GM19438 (cell line): Measurements from ENCODE around the gene ZNF554.

Experiments used
- ATAC-seq: cut with Tn5 transposase; IDR thresholded peaks from one replicate; pipeline ENCODE4 v1.9.1; 2021; ENCODE audit warnings: low read depth; ENCODE audit not compliant: unreplicated experiment

Gene ZNF554

DNA sequence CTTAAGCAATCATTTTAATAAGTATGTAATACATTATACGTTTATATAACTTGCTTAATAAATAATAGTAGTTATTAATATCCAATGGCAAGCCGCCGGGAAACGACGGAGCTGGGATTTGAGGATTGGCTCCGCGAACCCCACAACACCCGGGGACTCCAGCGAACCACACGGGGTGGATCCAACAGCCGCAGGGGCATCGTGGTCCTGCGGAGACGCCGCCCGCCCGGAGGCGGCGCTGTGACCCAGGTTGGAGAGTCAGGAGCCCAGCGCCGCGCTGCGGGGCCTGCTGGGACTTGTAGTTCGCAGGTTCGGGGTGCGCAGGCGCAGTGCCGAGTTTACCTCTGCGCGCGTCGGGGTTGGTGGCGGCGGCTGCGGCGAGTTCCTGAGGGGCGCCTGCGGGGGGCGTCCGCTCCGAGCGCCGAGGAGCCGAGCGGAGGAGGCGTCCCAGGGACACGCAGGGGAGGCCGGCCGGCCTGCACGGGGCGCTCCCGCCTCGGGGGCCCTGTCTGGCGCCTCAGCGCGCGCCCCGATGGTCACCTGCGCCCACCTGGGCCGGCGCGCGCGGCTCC lies at the start of gene ZNF554:
ZNF554 (plus strand) TSS at position 329 of the 572 bp plus-strand sequence; CDS start at position 533, 204 bp downstream.
- peak; percentile 78 for ATAC-seq

DNA sequence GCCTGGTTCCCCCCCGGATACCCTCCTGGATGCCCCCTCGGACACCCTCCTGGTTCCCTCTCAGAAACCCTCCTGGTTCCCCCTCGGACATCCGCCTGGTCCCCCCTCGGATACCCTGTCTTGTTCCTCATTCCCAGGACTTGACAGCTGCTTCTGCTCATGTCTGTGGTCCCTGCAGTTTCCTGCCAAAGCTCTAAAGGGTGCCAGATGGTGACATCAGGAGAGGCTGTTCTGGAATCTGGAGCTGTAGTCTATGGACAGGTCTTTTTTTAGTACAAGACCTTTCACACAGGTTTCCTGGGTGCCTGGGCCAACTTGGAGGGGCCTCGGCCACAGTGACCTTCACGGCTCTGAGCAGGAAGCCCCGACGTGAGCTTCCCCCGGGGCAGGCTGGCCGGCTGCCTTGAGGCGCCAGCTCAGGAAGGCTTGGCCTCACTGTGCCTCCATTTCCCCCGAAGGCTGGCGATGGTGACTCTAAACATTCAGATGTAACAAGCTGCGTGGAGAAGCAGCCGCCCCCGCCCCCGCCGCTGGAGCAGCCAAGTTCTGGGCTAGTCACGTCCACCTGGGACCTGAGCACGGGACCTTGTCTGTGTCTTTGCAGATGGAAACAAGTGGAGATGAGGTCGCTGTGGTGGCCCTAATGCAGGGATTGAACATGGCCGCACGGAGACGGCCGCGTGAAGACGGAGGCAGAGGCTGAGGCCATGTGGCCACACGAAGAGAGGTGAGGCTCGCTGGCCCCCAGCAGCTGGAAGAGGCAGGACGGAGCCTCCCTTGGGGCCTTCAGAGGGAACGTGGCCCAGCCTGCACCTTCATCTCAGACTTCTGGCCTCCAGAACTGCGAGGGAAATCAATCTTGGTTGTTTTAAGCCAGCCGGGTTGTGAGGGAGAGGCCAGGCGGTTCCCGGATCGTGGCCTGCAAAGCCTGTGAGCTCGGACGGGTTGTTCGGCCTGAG lies 49.3 kb upstream of the ZNF554 start:
- ATAC-seq = no peak

DNA sequence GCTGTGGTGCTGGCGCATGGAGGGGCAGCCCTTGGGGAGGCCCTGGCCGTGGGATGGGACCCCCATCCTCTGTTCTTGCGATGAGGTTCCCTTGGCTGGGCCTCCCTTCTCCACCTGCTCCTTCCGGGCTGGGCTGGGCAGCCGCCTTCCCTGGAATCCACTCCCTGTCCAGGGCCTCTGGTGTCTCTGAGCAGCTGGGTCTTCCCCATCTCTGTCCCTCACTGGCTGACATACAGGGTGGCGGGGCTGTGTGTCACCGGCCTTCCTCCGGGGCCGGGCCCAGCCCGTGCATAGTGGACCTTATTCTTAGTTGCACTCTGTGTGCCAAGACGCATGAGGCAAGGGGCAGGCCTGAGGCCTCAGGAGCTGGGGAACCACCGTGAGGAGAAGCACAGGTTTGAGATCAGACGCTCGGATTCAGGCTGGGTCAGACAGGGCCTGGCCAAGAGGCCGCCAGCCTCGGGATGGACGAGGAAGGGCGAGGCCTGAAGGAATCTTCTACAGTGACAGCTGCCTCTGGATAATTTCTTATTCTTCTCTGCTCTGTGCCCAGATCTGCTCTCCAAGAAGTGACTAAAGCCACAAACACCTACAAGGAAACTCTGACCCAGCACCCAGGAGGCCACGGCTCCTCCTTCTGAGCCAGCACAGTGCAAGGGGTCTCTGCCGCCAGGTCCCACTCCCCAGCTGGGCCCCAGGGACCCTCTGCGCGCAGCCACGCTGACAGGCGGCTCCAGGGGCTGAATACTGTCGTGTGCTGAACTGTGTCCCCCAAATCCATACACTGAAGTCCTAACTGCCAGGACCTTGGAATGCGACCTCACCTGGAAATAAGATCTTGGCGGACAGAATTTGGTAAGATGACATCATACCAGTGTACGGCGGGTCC lies 47.6 kb upstream of the ZNF554 start:
- no peak for ATAC-seq

DNA sequence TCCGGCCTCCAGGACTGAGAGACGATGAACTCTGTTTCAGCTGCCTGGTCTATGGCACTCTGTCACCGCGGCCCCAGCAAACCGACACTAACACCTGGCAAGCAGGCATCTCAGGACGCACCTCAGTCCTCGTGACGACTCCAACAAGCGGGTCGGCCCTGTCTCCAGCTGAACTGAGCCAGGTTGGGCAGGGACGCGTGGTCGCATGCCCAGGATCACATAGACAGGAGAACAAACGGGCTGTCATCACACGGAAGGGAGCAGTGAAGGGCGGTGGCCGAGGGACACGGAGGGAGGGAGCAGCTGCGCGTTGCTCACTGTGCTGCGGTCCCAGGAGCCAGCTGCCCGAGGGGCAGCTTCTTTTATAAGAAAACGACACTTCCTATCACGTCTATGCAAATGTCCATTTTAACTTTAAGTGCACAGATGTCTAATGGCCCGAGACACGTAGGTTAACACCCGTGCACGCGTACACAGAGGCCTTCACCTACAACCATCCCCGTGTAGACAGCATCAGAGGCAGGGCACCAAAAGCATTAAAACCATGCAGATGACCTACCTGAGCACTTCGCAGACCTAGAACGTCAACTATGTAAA lies 45.5 kb upstream of the ZNF554 start:
- no peak for ATAC-seq

DNA sequence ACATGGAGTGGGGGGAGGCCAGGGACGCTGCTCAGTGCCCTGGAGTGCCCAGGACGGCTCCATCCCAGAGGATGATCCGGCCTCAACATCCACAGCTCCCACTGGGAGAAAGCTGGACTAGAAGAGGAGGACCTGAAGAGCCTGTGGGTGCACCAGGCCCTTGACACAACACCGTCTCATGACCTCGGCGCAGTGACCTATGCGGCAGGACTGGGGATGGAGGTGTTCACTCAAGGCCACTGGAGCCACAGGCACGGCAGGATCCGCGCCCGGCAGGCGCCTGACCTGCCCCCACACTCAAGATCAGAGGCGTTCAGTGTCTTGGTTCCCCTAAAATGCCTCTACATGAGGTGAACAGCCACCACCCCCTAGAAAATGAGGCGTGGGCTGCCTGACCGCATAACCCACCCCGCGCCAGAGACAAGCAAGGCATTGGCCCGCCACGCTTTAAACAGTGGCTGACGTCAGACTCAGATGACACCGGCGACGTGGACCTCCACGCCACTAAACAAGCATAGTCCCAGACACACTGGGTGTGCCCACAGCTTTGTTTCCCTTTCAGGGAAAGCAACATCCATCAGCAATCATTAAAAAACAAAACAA lies 44.6 kb upstream of the ZNF554 start:
- no peak for ATAC-seq

DNA sequence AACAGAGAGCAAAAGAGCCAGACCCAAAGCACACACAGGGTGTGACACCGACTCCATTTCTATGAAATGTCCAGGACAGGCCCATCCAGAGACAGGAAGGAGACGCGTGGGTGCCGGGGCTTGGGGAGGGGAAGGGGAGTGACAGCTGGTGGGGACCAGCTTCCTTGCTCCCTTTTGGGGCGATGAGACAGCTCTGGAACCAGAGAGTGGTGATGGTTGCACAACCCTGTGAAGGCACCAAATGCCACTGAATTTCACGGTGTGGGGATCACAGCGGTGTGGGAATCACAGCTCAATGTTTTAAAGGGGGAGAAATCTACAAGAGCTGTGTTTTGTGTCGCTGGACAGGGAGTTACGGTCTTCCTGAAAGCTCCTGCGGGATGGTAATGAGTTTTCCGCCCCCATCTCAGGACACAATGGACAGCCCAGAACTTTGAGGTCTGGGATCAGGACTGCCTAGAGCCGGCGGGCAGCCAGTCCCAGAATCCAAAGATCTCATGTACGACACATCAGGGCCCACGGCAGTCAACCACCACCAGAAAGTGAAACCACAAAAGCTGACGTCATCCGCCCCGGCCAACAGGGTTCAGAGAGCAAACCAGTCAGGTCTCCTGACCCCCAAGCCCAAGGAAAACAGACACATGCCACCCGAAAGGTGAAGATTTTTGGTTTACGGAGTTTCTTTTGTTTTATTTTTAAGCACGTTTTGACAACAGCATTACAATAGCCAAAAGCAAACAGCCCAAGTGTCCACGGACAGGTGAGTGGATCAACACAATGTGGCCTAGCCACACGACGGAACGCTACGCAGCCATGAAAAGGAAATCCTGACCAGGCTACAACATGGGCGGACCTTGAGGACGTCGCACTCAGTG lies 43.9 kb upstream of the ZNF554 start:
- ATAC-seq = no peak

DNA sequence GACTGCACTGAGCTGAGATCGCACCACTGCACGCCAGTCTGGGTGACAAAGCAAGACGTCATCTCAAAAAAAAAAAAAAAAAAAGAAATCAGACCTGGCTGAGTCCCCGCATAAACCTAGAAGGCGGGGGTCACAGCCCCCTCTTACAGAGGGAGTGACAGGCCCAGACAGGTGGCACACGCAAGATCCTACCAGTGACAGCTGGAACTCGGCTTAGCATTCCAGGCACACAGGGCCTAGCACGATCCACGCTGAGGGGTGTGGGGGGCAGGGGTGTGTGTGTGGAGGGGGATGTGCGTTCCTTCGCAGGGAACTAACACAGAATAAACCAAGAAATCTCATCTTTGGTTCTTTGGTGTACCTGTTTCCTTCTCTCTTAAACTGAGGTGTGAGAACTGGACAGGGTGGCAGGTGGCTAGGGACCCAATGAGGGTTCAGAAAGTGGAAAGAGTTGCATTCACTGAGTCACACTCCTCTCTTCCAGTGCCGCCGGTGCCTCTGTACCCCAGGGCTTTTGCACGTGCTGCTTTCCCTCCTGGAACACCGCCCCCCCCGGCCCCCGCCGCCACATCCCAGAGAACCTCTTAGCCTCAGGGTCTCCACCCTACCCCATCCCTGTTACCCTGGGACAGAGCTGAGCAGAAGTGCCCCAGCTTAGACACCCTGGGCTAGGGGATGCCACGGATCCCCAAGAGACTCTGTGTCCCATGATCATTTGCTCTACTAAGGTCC lies 41.5 kb upstream of the ZNF554 start:
- ATAC-seq = no peak

DNA sequence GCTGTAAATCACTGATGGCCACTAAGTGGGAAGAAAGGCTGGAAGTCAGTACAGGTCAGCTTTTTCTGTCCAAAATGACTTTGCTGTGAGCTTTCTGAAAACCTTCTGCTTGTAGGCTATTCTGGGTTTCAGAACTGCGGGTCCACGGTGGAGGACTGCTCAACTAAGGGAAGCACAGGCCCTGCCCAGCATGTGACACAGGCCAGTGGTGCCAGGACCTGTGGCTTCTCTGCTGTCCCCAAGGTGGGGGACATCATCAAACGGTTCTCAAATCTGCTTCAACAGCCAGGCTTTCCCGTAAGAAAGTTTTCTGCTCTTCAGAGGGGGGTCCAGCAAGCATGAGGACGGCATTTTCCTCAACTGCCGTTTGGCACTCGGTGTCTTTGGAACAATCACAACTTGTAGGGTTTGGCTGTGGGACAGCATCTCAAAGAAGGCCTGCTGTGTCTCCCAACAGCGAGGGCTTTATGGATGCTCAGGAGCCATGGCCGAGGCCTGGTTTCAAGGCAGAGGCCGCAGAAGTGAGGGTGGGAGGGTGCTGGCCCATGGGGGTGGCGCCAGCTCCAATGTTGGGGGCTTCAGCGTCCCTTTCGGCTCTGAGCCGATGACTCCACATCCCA lies 40.4 kb upstream of the ZNF554 start:
- no peak for ATAC-seq

DNA sequence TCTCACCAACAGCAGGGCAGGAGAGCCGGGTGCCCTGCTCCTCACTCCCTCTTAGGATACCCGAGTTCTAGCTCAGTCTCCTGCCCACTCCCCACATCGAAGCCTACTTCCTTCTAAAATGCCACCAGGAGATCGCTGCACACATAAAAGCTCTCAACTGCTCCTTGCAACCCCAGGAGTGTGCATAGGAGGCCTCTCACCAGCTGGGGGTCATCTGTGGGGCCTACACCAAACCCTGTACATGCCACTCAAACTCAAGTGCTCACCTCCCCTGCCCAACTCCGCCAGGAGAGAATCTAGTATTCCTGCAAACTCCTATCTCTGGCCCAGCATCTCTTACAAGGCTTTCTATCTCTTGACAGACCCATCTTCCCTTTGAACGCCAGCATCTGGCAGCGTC lies 39.4 kb upstream of the ZNF554 start:
- ATAC-seq = no peak

DNA sequence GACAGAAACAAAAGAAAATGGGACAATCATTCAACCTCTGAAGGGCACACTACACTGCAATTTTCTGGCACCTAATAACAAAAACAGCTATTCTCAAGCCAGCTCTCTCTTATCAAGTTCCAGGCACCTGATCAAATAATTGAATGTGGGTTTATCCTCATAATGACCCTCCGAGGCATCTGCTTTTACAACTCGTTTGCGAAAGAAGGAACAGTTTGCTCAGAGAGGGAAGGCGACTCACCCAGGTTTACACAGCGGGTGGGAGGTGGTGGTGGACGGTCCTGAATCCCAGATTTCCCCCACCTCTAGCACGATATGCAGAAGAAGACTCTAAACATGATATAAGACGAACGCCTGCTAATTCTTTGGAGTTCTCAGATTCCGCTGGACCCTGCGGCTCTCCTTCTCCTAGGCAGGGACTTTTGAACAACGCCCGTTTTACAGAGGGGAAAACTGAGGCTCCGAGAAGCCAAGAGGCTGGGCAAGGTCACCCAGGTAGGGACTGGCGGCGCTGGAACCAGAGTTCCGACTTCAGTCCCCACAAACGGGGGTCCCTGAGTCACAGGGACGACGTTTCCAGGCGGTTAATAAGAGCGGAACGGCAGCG lies 37.2 kb upstream of the ZNF554 start:
- ATAC-seq = no peak

DNA sequence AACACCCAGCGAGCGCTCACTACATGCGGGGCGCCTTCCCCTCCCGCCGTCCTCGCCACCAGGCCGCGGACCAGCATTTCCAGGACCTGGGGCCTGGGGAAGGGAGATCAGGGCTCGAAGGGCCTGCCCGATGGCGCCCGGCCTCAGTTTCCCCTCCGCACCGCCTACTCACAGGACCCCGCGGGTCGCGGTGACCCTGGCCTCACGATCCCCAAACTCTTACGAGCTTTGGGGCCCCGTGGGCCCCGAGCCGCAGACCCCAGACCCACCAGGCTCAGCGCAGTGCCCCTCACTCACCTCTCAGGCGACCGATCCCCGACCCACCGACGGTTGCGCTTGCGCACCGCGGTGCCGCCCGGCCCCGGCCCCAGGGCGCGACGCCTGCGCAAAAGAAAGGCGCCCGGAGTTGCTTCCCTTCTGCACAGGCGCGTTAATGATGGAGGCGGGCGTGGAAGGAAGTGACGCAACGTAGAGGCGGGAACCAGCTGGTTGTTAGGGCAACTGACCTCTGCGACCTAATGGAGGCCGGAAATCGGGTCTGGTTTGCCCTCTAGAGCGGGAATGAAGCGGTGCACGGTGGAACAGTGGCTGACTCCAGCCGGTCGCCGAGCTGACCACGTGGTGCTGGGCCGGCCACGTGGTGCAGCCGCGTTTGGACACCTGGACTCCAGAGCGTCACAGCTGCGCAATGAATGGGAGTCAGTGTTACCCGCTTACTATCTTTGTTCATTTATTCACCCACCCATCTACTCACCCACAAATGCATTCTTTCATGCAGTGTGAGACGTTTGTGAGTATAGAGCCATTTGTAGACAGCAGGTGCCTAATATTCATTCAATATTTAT lies 36.5 kb upstream of the ZNF554 start, which contains the start of gene SGTA:
SGTA (minus strand) TSS at position 338 of the 845 bp plus-strand sequence. CDS start 14,205 bp downstream, outside the sequence.
- peak; percentile 76 for ATAC-seq

DNA sequence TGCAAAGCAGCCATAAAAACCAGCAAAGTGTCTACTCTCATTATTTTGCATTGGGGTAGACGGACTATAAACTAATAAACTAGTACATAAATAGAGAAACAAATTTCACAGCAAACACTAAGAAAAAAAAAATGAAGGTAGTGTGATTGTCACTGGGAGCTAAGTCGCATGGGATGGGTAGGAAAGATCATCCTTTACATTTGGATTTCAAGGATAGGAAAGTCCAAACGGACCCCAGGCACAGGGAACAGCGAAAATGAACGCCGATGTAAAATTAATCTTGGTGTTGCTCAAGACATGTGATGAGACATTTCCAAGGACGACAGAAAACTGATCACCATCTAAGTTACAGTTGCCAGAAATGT lies 35.9 kb upstream of the ZNF554 start:
- no peak for ATAC-seq

DNA sequence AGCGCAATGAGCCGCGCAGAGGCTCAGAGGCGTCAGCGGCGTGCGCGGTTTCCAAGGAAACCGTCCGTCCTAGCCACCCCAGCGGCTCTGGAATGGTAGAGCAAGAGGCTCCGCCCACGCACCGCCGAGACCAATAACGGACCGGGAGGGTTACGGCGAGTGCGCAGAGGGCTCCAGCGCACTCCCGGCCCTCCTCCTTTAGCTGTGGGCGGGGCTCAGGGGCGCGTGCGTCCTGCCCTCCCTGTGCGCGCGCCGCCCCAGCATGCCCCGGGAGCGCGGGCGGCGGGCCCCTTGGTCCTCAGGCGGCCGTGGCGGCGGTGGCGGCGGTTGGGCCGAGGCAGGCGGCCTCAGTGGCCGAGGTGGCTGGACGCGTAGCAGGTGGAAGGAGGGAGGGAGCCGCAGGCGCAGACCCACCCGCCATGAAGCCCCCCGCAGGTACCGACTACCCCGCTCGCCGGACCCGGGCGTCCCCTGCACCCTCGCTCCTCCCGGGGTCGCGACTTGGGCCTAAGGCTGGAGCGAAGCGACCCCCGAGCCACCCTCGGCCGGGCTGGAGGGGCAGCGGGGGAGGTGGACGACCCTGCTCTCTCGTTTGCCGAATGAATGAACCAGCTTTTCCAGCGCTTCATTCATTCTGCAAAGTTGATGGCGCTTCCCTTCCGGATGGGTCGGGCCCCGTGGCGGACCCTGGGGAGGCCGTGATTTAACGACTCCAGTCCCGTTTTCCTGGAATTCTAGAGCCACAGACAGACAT lies 34.2 kb upstream of the ZNF554 start, which contains the start of gene THOP1:
THOP1 (plus strand) TSS at position 260 of the 754 bp plus-strand sequence; CDS start at position 420, 160 bp downstream.
- ATAC-seq = peak; percentile 58

DNA sequence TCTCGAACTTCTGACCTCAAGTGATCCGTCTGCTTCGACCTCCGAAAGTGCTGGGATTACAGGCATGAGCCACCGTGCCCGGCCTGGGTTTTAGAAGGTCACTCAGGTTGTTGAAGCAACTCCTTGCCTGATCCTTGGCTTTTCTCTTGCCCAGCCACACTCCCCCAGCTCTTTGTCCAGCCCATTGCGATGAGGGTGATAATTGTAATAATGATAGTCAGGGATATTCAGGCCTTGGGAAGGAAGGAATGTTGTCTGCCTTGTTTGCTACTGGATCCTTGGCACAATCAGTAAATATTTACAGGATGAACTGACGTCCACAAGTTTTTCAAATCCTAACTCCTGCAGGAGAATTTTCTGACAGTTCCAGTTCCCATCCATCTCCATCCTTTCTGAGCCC lies 32.6 kb upstream of the ZNF554 start:
- no peak for ATAC-seq

DNA sequence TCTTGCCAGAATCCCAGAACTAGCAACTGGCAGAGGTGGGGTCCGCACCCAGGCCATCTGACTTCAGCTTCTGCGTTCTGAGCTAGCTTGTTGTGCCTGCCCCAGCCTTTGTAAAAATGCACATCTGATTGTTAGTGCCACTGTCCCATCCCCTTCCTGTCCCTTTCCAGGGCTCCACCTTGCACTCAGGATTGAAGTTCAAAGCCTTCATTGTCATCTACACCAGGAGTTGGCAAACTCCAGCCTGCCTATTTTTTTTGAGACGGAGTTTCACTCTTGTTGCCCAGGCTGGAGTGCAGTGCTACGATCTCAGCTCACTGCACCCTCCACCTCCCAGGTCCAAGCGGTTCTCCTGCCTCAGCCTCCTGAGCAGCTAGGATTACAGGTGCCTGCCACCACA lies 31.4 kb upstream of the ZNF554 start:
- no peak for ATAC-seq

DNA sequence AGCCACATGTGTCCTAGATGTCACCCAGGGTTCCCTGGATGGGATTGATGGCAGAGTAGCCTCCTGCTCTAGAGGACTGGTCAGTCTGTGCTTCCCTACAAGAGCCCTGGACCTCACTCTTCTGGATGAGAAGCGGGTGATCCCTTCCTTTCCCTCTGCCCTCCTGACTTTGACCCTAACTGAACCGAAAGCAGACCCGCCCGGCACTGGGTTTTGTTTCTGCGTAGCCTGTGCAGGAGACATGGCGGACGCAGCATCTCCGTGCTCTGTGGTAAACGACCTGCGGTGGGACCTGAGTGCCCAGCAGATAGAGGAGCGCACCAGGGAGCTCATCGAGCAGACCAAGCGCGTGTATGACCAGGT lies 29.5 kb upstream of the ZNF554 start:
- ATAC-seq = no peak
